ENCODE data around the gene KLHL30. TPM values are rescaled to one million over a fixed set of nuclear protein-coding genes. Genes with fewer than 3 reads are reported as not detected.

Gene KLHL30
- total RNA-seq, 1 experiment from 2014 or later: not detected

DNA sequence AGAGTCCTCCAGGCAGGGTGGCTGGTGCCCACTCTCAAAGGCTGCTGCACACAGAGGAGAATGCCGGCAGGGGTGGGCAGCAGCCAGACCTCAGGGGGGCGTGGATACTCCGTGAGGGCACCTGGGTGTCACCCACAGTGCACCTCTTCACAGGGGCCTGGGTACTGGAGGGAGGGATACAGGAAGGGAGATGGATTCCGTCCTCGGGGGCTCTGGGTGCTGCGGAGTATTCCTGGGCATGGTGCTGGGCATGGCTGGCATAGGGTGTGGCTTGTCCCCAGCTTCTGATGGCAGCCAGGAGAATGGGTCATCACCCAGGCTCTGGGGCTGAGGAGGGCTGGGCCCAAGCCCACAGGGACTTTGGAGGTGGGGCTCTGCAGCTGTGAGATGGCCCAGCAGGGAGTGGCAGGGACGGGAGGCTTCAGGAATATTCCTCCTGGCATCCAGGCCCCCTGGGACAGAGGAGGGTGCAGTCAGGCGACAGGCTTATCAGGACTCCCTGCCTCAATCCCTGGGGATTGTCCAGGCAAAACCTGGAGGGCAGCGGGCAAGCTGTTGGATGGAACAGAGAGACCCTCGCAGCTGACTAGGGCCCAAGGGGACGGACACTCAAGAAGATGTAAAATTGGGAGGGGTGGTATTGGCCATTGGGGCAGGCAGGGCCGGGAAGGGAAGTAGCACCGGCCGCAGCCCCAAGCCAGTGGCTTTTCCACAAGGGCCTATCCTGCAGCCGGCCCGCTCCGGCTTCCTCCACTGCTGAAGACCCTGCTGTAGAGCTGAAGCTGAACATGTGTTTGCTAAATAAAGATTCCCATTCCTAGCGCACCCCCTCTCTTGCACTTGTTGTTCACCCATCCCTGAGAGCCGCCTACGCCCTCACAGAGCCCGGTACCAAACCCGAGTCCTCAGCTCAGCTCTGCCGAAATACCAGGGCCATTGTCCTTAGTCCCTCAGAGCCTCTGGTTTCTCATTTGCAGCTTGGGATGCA, 5.7 kb upstream of the KLHL30 start:
- no peak for DNase-seq (ENCODE audit: low read depth)

DNA sequence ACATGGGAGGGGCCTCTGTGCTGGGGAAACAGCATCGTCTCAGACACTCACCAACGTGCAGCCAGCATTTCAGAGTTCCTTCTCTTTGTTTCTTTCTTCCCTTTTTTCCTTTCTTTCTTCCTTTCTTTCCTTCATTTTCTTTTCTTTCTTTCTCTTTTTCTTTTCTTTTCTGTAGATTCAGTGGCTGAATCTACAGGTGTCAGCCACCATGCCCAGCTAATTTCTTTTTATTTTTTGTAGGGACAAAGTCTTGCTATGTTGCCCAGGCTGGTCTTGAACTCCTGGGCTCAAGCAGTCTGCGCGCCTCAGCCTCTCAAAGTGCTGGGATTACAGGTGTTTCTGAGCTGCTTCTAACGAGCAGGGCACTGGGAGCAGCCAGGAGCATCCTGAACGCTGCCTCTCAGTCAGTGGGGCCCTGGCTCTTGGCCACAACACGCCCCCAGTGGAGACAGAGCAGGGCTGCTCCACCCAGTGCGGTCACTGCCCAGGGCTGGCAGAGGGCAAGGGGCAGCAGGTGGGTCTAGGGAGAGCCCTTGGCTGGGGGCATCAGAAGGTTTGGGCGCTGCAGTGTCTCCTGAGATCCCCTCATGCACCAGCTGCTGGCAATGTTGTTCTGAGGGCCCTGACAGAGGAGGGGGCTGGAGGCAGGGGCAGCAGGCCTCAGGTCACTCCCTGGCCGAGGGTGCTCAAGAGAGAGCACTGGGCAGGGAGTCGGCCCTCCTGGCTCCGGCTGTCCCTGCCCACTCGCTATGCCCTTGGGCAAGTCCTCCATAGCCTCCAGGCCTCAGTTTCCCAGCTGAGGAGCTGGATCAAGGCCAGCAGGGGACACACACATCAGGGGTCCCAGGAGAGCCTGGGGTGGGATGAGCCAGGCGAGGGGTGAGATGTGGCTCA, 4.7 kb upstream of the KLHL30 start:
- DNase-seq (ENCODE audit: low read depth): no peak

DNA sequence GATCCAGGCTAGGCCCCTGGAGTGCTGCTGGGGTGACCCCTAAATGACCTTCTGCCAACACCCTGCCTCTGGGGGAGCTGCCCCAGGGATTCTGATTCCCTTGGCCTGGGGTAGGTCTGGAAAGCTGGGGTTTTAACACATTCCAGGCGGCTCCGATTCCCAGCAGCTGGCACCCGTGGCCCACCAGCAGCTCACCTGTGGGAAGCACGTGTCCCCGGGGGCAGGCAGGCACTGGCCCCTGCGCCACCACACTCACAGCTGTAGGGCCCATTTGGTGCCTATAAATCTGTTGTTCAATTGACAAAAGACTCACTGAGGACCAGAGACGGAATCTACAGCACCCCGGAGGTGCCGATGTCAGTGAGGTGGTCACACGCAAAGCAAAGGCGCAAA, 4.1 kb upstream of the KLHL30 start:
- DNase-seq (ENCODE audit: low read depth): no peak

DNA sequence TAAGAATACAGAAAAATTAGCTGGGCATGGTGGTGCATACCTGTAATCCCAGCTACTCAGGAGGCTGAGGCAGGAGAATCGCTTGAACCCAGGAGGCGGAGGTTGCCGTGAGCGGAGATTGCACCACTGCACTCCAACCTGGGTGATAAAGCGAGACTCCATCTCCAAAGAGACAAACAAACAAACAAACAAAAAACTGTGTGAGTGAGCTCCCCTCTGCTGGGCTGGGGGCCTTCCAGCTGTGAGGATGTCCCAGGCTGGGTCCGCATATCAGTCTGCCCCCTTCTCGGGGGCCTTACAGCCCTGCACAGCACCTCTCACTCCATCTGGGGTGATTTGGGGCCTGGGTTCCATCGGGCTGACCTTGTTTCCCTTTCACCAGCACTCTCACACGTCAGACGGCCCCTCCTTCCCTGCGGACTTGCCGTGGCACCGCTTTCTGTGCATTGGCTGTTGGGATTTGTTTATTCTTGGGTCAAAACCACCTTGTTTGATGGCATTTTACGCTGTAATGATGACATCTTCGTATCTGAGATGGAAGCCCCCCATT, 2.8 kb upstream of the KLHL30 start:
- no peak for DNase-seq (ENCODE audit: low read depth)

DNA sequence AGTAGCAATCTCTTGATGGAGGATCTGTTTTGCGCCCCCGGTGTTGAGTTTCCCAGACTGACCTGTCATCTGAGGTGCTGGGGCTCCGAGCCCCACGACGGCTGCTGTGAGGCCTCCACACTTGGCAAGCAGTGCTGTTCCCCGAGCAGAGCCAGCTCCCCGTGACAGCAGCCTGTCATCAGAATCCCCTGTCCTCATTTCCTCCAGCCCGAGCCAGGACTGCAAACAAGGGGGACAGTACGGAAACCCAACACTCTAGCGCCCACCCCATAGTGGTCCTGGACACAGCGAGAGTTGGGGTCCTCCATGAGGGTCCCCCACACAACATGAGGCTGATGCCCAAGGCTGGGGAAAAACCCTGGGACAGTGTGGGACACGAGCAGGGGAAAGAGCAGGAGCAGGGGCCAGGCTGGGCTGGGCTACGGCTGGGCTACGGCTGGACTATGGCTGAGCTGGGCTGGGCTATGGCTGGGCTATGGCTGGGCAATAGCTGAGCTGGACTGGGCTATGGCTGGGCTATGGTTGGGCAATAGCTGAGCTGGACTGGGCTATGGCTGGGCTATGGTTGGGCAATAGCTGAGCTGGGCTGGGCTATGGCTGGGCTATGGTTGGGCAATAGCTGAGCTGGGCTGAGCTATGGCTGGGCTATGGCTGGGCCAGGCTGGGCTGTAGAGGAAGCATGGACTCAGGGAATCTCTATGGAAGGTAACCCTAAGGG, 1.5 kb upstream of the KLHL30 start:
- DNase-seq (ENCODE audit: low read depth): peak; percentile 34

DNA sequence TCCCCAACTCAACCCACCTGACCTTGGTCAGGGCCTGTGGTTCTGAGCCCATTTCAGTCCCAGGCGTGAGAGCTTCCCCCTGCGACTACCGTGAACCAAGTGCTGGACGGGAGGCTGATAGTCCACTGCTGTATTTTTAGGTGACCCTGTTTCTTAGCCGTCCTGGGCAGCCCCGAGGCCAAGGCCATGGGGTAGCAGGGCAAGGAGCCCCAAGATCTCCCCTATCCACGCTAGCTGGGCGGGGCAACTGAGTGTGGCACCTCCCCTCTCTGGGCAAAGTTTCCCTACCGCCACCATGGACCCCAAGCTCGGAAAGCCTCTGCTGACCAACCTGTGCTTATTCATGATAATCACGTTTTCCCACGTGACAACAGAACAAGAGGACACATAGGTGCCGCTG, 583 bp upstream of the KLHL30 start:
- no peak for DNase-seq (ENCODE audit: low read depth)

DNA sequence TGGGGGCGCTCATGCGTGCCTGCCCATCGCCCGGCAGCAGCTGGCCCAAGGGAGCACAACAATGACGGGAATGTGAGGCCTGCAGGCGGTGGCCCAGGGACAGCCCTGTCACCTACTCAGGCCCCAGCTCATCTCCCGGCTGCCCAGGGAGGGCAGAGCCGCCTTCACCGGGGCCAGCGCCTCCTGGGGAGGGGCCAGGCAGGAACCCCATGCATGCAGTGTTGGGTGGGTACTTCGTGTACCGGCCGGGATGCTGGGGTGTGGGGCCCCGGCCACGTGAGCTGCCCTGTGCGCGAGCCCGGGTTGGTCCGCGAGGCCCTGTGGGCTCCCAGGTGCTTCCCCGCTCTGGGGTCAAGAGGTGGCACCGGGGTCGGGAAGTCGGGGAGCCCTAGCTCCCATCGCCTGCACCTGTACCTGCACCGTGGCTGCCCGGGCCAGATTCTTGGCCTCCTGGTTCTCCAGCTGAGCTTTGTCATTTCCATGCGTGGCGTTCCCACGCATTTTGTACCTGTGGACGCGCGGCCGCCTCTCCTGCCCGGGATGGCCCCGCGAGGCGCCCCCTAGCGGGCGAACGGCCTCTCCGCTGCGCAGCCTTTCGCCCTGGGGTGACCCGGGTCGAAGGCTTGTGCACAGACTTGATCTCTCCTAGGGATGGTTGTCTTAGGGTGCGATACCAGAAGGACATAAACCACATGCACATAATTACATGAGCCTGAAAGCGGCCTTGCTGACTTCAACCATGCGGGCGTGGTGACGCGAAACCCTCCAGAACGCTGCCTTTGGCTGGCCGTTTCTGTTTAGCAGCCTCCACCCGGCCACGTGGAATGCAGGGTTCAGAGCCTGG, 950 bp downstream of the KLHL30 start:
- no peak for DNase-seq (ENCODE audit: low read depth)

GRCh38 chr2:238140040-238140439, 1.6 kb downstream of the KLHL30 start:
- no peak for DNase-seq (ENCODE audit: low read depth)

GRCh38 chr2:238140721-238141540, 2.5 kb downstream of the KLHL30 start:
- no peak for DNase-seq (ENCODE audit: low read depth)

DNA sequence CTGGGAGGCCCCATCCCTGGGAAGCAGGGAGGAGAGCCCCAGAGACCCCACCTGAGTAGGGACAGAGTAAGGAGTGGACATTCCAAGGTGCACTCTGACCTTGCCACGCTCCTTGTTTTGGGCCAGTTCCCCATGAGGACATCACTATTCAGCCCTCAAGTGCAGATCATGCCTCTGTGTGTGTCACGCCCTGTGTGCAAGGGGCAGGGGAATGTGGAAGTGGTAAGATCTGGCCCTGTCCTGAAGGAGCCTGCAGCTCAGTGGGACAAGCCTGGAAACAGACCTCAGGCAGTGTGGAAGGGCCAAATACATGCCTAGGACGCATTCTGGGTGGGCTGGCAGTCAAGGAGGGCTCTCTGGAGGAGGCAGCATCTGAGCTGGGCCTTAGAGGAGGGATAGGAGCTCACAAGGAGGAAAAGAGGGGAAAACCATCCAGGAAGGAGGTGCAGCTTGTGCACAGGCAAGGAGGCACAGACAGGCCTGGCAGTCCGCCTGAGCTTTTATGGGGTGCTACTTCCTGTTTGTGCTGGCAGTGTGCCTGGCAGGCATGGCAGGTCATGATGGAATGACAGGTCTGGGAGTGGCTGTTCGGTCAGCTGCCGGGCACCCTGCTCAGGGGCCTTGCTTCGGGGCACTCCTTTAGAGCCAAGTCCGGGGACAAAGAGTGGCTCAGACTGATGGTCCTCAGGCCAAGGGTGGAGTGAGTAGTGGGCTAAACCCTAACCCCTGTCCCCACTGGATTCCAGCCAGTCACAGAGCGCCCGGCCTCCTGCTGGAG, 3.3 kb downstream of the KLHL30 start:
- peak; percentile 89 for DNase-seq (ENCODE audit: low read depth)

GRCh38 chr2:238142382-238143205, 4.1 kb downstream of the KLHL30 start:
- no peak for DNase-seq (ENCODE audit: low read depth)

DNA sequence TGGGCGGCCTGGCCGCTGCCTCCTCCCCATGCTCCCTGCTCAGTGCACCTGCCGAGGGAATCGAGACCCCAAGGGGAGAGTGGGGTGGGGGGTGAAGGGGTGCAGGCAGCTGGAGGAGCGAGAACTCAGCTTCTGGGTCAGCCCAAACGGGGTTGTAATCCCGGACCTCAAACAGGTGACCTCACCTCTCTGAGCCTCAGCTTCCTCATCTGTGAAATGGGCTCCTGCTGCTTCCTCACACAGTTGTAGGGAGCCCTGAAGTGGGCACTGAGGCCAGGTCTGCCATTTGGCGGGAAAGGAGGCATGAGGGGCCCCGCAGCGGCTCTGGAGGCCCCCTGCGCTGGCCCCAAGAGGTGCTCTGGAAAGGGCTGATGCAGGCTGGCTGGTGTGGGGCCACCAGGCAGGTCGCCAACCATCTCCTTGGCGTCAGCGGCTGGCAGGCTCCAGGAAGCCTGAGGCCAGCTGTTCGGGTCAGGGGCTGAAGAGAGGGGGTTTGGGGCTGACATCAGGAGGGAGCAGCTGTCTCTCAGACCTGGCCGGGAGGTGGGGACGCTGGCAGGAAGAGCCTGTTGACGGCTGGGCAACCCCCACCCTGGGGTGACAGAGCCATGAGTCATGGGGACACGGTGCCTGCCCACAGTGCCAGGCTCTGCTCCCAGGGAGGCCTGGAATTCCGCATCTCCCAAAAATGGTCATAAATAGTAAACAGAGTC, 4.9 kb downstream of the KLHL30 start:
- DNase-seq (ENCODE audit: low read depth): peak; percentile 87

DNA sequence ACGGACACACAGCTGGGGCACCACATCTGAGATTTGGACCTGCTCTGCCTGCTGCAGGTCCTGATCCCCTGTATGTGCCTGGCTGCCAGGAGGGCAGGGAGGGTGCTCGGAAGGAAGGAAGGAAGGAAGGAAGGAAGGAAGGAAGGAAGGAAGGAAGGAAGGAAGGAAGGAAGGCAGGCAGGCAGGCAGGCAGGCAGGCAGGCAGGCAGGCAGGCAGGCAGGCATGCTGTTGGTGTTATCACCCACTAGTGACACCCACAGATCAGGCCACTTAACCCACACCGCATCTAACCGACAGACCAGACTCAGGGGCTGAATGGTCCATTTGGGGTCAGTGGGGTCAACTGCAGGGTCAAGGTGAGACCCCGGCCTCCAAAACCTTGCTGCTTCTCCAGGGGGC, 5.8 kb downstream of the KLHL30 start:
- no peak for DNase-seq (ENCODE audit: low read depth)

- no peak for DNase-seq (ENCODE audit: low read depth)
Measured at GRCh38 chr2:238145046-238145445, 6.6 kb downstream of the KLHL30 start.

GRCh38 chr2:238145851-238146250, 7.4 kb downstream of the KLHL30 start:
- DNase-seq (ENCODE audit: low read depth): no peak

GRCh38 chr2:238146884-238147544, 8.5 kb downstream of the KLHL30 start:
- DNase-seq (ENCODE audit: low read depth): no peak

DNA sequence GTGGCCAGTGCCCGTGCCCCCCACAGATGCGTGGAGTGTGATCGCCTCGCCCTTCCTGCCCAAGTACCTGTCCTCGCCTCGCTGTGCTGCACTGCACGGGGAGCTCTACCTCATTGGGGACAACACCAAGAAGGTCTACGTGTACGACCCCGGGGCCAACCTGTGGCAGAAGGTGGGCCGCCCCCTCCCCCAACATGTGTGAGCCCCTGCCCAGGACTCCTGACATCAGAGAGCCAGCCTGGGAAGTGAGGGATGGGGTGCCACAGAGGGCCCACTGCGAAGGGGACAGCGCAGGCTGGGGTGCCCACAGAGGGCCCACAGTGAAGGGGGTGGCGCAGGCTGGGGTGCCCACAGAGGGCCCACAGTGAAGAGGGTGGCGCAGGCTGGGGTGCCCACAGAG, 10.5 kb downstream of the KLHL30 start:
- no peak for DNase-seq (ENCODE audit: low read depth)

All from M059J (cell line).